Suprapubic skin (tissue), 4 donors: ENCODE results near the gene CMBL.

Experiments
- EP300 ChIP-seq: sonication (generic); formaldehyde crosslinking; IDR thresholded peaks from one replicate; pipeline ENCODE4 v1.6.1; 2017; ENCODE audit warnings: antibody characterized with exemption
- POLR2A ChIP-seq, 2 donors: fragments of 450-650 bp; IDR thresholded peaks; one replicate each; pipeline ENCODE4 v1.6.1; 2017; ENCODE audit warnings: antibody characterized with exemption in 2 of 2, mild to moderate bottlenecking in 2 of 2, moderate library complexity in 2 of 2
- POLR2AphosphoS5 ChIP-seq, 3 donors: sonication (generic); formaldehyde crosslinking; IDR thresholded peaks; one replicate each; pipeline ENCODE4 v1.6.1; 2017; ENCODE audit warnings: antibody characterized with exemption in 3 of 3
- TF ChIP-seq, protein P1 (sequence below), 2 donors: fragments of 200-600 bp in 1 of 2; fragments of 450-650 bp in 1 of 2; sonication (generic) in 1 of 2; IDR thresholded peaks; one replicate each; pipeline ENCODE4 v1.5.1; 2016 to 2019; ENCODE audit warnings: antibody characterized with exemption in 2 of 2, mild to moderate bottlenecking in 1 of 2, moderate library complexity in 1 of 2

DNA sequence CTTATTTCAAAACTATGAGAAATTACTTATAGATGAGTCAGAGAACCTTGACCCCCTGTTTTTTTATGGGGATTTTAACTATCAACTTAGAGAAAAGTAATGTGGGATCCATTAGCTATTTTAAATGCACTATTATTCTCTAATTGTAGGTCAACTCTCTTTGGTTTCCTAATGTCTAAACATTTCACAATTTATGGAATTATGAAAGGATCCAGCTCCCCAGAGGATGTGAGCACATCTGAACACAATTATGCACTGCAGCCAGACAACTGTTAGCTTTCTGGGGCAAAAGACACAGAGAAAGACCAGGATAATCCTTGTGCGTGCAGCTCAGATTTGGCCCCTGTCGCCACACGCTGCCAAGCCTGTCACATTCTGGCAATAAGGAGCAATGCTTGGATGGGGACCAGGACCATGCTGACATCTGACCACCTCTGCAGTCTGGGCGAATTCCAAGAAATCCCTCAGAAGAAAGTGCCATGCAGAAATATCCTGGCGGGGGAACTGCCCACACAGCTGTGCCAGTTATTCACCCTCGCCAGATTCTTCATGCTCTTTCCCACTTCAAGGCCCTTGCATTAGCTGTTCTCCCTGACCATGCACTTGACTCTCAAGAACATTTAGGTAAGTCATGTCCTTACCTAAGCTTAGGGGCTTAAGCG, 22.2 kb upstream of the CMBL start:
- TF ChIP-seq, protein P1, sequence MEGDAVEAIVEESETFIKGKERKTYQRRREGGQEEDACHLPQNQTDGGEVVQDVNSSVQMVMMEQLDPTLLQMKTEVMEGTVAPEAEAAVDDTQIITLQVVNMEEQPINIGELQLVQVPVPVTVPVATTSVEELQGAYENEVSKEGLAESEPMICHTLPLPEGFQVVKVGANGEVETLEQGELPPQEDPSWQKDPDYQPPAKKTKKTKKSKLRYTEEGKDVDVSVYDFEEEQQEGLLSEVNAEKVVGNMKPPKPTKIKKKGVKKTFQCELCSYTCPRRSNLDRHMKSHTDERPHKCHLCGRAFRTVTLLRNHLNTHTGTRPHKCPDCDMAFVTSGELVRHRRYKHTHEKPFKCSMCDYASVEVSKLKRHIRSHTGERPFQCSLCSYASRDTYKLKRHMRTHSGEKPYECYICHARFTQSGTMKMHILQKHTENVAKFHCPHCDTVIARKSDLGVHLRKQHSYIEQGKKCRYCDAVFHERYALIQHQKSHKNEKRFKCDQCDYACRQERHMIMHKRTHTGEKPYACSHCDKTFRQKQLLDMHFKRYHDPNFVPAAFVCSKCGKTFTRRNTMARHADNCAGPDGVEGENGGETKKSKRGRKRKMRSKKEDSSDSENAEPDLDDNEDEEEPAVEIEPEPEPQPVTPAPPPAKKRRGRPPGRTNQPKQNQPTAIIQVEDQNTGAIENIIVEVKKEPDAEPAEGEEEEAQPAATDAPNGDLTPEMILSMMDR (IDR thresholded peaks at IDR 0.05) = no peak
- TF ChIP-seq POLR2A (IDR thresholded peaks at IDR 0.05) = no peak
- no peak for TF ChIP-seq EP300
- peak in 1 of 3 donors; percentile 15 for TF ChIP-seq POLR2AphosphoS5 (IDR thresholded peaks at IDR 0.05)
